AML-193 (cell line): ENCODE results near the gene EHBP1L1.
"Not testable (repeated sequence)": the region's sequence is repeated elsewhere in the genome, so short reads cannot be mapped to it uniquely, and the experiment has no call there.

Source experiments
- DNase-seq, 2 experiments: peaks; one replicate each; lab custom pipeline; 2025; lab: John Stamatoyannopoulos, UW

The EHBP1L1 gene

GRCh38 chr11:65636108-65637031 is 60.5 kb downstream of the EHBP1L1 start:
- DNase-seq: no peak

DNA sequence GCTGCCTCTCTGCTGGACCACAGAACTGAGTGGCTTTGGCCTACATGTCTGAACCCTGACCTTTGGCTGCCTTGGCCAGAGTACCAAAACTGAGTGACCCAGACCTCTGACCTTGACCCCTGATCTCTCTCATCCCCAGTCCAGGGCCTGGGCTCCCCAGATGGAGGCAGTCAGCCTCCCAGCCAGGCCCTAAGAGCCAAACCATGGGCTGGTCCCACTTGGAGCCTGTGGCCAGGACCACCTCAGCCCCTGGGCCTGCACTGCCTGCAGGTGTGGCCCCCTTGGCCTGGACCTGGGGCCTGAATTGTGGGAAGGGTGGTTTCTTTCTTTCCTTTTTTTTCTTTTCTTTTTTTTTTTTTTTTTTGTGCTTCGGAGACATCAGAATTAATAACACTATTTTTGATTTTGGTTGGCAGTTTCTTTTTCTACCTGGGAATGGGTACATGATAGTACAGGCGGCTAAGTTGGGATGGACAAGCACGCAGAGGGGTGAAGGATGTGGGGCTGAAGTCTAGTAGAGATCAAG is 61.2 kb downstream of the EHBP1L1 start:
- no peak for DNase-seq

GRCh38 chr11:65637794-65638419 is 62.1 kb downstream of the EHBP1L1 start, which contains the start of gene SIPA1:
Gene SIPA1 (plus strand): TSS chr11:65638101. CDS start chr11:65640922, 2,821 bp downstream.
- peak; percentile 60 to 74 for DNase-seq

GRCh38 chr11:65639228-65639597 is 63.4 kb downstream of the EHBP1L1 start:
- DNase-seq: not testable (repeated sequence)

GRCh38 chr11:65639623-65640482 is 64.0 kb downstream of the EHBP1L1 start:
- peak; percentile 42 to 49 for DNase-seq

DNA sequence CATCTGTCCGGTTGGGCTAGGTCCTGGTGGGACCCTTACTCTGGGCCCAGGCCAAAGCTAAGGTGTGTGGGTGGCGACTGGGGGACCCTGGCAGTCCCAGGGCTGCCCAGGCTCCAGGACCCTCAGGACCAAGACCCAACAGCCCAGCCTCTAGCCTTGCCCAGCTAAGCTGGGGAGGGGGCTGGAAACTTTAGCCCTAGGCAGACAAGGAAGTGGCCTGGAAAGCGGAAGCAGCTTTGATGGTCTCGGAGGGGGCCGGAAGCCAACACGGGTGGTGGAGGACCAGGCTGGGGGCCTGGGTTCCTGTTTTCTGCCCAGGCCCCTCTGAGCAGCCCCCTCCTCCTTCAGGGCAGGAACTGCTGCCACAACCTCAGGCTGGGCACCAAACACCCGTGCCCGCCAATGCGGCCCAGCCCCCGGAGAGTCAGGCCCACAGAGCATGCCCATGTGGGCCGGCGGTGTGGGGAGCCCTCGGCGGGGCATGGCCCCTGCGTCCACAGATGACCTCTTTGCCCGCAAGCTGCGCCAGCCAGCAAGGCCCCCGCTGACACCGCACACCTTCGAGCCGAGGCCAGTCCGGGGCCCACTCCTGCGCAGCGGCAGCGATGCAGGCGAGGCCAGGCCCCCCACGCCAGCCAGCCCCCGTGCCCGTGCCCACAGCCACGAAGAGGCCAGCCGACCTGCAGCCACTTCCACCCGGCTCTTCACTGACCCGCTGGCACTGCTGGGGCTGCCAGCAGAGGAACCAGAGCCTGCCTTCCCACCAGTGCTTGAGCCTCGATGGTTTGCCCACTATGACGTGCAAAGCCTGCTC is 64.8 kb downstream of the EHBP1L1 start:
- DNase-seq: peak; percentile 84 to 87

- peak in 1 of 2 experiments; percentile 1 for DNase-seq
These were observed 65.6 kb downstream of the EHBP1L1 start for GRCh38 chr11:65641297-65642013.
